PC-3 (cell line): ENCODE measurements around the gene FBXL4. TPM values are rescaled to one million over a fixed set of nuclear protein-coding genes. Genes with fewer than 3 reads are reported as not detected.

Source experiments
- ATAC-seq: fragments of 200-7000 bp; cut with Tn5 transposase; 2 replicates; pipeline ENCODE4 v1.9.1; 2020; ENCODE audit warnings: mild to moderate bottlenecking, moderate library complexity
- BruUV-seq: library from RNA; stranded (reverse); fragments of 400-500 nt; replicated peaks from 2 replicates; lab custom pipeline; 2021; lab: Mats Ljungman, UMichigan
- CTCF ChIA-PET: fragments of 300-600 bp; sonication (Branson Sonifier 250); formaldehyde crosslinking; loops from one replicate; lab custom pipeline; 2022; ENCODE audit warnings: antibody characterized with exemption; lab: Charles Lee
- POLR2A ChIA-PET: fragments of 300-600 bp; sonication (Branson Sonifier 250); formaldehyde crosslinking; loops from one replicate; lab custom pipeline; 2022; ENCODE audit warnings: antibody characterized with exemption; ENCODE audit not compliant: unreplicated experiment; lab: Charles Lee
- DNase-seq: peaks from one replicate; pipeline ENCODE4 v3.0.0-alpha.2; 2015
- H2AFZ ChIP-seq: fragments of 300-600 bp; sonication (generic); 2 replicates; pipeline ENCODE4 v1.6.0; 2016; ENCODE audit warnings: antibody characterized with exemption, low read length
- H3F3A ChIP-seq: fragments of 300-600 bp; sonication (generic); one replicate; pipeline ENCODE4 v1.6.0; 2017; ENCODE audit warnings: antibody characterized with exemption, low read length, control low read depth, mild to moderate bottlenecking; ENCODE audit not compliant: unreplicated experiment
- H3K27ac ChIP-seq: fragments of 300-600 bp; sonication (generic); 2 replicates; pipeline ENCODE4 v1.5.1; 2016; ENCODE audit warnings: mild to moderate bottlenecking, low read length
- H3K27me3 ChIP-seq: fragments of 300-600 bp; sonication (generic); 2 replicates; pipeline ENCODE4 v1.6.1; 2016; ENCODE audit warnings: low read length, mixed read lengths
- H3K36me3 ChIP-seq: fragments of 300-600 bp; sonication (generic); 2 replicates; pipeline ENCODE4 v1.6.1; 2016; ENCODE audit warnings: low read depth, mixed run types, low read length, mixed read lengths
- H3K4me1 ChIP-seq: fragments of 300-600 bp; sonication (generic); 2 replicates; pipeline ENCODE4 v1.5.1; 2016; ENCODE audit warnings: low read length; ENCODE audit not compliant: insufficient read depth
- H3K4me2 ChIP-seq: fragments of 300-600 bp; sonication (generic); 2 replicates; pipeline ENCODE4 v1.6.0; 2016; ENCODE audit warnings: low read length
- H3K4me3 ChIP-seq: fragments of 300-600 bp; sonication (generic); 2 replicates; pipeline ENCODE4 v1.5.1; 2016; ENCODE audit warnings: mild to moderate bottlenecking, low read length, mixed read lengths
- H3K79me2 ChIP-seq: fragments of 300-600 bp; sonication (generic); 2 replicates; pipeline ENCODE4 v1.6.1; 2017; ENCODE audit warnings: low read length, mixed read lengths
- H3K9ac ChIP-seq: fragments of 300-600 bp; sonication (generic); 2 replicates; pipeline ENCODE4 v1.6.0; 2016; ENCODE audit warnings: mild to moderate bottlenecking, low read length
- H3K9me2 ChIP-seq: fragments of 300-600 bp; sonication (generic); replicated peaks from 2 replicates; pipeline ENCODE4 v1.6.1; 2016; ENCODE audit warnings: mixed run types, low read length, mixed read lengths
- H3K9me3 ChIP-seq: fragments of 300-600 bp; sonication (generic); 2 replicates; pipeline ENCODE4 v1.6.1; 2016; ENCODE audit warnings: low read length, mixed read lengths
- H4K20me1 ChIP-seq: fragments of 300-600 bp; sonication (generic); 2 replicates; pipeline ENCODE4 v1.6.1; 2016; ENCODE audit warnings: low read length, mixed read lengths
- CTCF ChIP-seq: fragments of 300-600 bp; sonication (generic); conservative IDR thresholded peaks from 2 replicates; pipeline ENCODE4 v1.5.1; 2017; ENCODE audit warnings: antibody characterized with exemption, low read depth, mild to moderate bottlenecking, low read length
- EZH2 ChIP-seq: fragments of 300-600 bp; sonication (generic); IDR thresholded peaks from one replicate; pipeline ENCODE4 v1.6.1; 2017; ENCODE audit warnings: antibody characterized with exemption, mild to moderate bottlenecking, low read length; ENCODE audit not compliant: unreplicated experiment
- EZH2phosphoT487 ChIP-seq: fragments of 300-600 bp; sonication (generic); IDR thresholded peaks from 2 replicates; pipeline ENCODE4 v1.6.1; 2018; ENCODE audit warnings: mild to moderate bottlenecking, antibody characterized with exemption, low read length, borderline replicate concordance
- intact Hi-C: fragments of 100-400 bp; cut with micrococcal nuclease; formaldehyde crosslinking; loops from 2 replicates; pipeline ENCODE4 v1.9.0; 2023
- total RNA-seq: library from RNA; depleted of rRNA; stranded (reverse); fragments of >200 nt; gene quantifications from 2 replicates; pipeline ENCODE4 v1.2.3, GENCODE V29; 2014

FBXL4 gene
- total RNA-seq, 1 experiment from 2014 or later = 3.8 TPM

- H3K4me1 ChIP-seq = no peaks in the 10 kb centered on the region
- ATAC-seq = no peak
- H3K9me3 ChIP-seq = no peaks in the 10 kb centered on the region
- H3F3A ChIP-seq = no peaks in the 10 kb centered on the region
- H3K4me2 ChIP-seq = no peak overlapping the region
- H4K20me1 ChIP-seq = no peaks in the 10 kb centered on the region
- BruUV-seq = no TSS peak
- intact Hi-C loops = loop anchor here (2.0 kb wide), 1 partner anchor 75 kb away; no protein-coding TSS in a partner anchor
- H3K79me2 ChIP-seq = no peaks in the 10 kb centered on the region
- DNase-seq = no peak
- H3K27me3 ChIP-seq = peaks cover 69% of the 10 kb centered on the region
- ChIA-PET POLR2A (no interaction called here), CTCF (no interaction called here)
- H3K9ac ChIP-seq = no peak overlapping the region
- no peak overlapping the region for H3K4me3 ChIP-seq
- TF ChIP-seq CTCF (no peak), EZH2phosphoT487 (no peak), EZH2 (no peak)
- H3K36me3 ChIP-seq = no peaks in the 10 kb centered on the region
- H2AFZ ChIP-seq = no peak overlapping the region
- no peaks in the 10 kb centered on the region for H3K9me2 ChIP-seq
- no peak overlapping the region for H3K27ac ChIP-seq
Measured at GRCh38 chr6:98843271-98844243, 104.2 kb downstream of the FBXL4 start.

DNA sequence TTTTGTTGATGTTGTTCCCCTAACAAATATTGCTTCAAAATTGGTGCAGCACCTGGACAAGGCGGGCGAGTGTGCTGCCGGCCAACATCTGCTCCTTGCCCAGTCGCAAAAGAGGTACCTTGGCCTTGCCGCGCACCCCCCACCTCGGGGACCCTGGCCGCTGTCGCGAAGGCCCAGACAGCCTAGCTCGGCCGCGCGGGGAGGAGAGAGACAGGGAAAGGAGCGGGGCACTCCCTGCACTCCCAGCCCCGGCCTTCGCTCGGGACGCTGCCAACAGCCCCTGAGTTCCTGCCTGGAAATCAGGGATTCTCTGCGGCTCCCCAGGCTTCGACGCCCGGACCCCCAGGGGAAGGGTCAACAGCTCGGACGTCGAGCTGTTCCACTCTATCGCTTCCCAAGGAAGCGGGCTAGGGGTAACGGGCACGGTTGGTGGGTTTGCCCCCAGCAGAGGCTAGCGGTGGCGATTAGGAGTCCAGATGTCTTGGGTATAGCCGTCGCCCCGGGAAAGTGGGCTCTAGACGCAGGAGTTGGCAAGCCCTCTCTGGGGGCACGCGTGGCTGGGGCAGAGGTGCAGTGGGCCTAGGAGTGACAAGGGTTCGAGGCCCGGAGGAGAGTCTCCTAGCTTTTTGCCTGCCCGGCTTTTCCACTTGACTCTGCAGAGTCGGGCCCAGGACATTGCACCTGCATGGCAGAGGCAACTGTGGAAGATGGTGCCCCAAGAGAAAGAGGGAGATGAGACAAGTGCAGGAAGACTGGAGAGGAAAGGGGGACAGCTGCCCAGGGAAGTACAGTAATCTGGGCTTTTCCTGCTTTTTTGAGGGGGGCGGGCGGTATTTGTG is 105.2 kb downstream of the FBXL4 start:
- Histone ChIP-seq H3F3A (no peaks in the 10 kb centered on the region), H3K27me3 (peaks cover 78% of the 10 kb centered on the region), H3K4me1 (no peaks in the 10 kb centered on the region), H3K9ac (no peak overlapping the region), H3K36me3 (no peaks in the 10 kb centered on the region), H3K27ac (no peak overlapping the region), H3K9me2 (no peaks in the 10 kb centered on the region), H3K4me2 (no peak overlapping the region), H4K20me1 (no peaks in the 10 kb centered on the region), H3K4me3 (no peak overlapping the region), H2AFZ (no peak overlapping the region), H3K79me2 (no peaks in the 10 kb centered on the region), H3K9me3 (no peaks in the 10 kb centered on the region)
- ChIA-PET CTCF (no interaction called here), POLR2A (no interaction called here)
- no TSS peak for BruUV-seq
- TF ChIP-seq EZH2phosphoT487 (no peak), CTCF (no peak), EZH2 (no peak)
- DNase-seq (no peak), ATAC-seq (no peak)
- intact Hi-C loops = no loop called here
